Body of pancreas (tissue), 4 donors: ENCODE results near the gene LRP1.

Experiments
- POLR2A ChIP-seq, 3 donors: fragments of 450-650 bp; IDR thresholded peaks; one replicate each; pipeline ENCODE4 v1.6.1; 2016; ENCODE audit warnings: antibody characterized with exemption in 3 of 3, mild to moderate bottlenecking in 2 of 3
- TF ChIP-seq, protein P1 (sequence below), 7 experiments: fragments of 450-650 bp in 4 of 7; fragments of 200-600 bp in 3 of 7; sonication (generic) in 3 of 7; IDR thresholded peaks; one replicate each; pipeline ENCODE4 v1.5.1; 2016 to 2019; ENCODE audit warnings: antibody characterized with exemption in 7 of 7

DNA sequence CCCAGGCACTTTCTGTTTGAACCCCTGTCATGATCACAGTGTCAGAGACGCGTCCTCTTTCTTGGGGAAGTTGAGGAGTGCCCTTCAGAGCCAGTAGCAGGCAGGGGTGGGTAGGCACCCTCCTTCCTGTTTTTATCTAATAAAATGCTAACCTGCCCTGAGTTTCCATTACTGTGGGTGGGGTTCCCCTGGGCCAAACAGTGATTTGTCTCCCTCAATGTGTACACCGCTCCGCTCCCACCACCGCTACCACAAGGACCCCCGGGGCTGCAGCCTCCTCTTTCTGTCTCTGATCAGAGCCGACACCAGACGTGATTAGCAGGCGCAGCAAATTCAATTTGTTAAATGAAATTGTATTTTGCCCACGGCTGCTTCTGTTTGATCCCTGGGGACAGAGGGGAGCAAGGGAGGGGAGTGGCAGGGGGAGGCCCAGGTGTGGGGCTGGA is 106.3 kb downstream of the LRP1 start:
- TF ChIP-seq POLR2A (IDR thresholded peaks at IDR 0.05), result no peak
- TF ChIP-seq, protein P1, sequence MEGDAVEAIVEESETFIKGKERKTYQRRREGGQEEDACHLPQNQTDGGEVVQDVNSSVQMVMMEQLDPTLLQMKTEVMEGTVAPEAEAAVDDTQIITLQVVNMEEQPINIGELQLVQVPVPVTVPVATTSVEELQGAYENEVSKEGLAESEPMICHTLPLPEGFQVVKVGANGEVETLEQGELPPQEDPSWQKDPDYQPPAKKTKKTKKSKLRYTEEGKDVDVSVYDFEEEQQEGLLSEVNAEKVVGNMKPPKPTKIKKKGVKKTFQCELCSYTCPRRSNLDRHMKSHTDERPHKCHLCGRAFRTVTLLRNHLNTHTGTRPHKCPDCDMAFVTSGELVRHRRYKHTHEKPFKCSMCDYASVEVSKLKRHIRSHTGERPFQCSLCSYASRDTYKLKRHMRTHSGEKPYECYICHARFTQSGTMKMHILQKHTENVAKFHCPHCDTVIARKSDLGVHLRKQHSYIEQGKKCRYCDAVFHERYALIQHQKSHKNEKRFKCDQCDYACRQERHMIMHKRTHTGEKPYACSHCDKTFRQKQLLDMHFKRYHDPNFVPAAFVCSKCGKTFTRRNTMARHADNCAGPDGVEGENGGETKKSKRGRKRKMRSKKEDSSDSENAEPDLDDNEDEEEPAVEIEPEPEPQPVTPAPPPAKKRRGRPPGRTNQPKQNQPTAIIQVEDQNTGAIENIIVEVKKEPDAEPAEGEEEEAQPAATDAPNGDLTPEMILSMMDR (IDR thresholded peaks at IDR 0.05), result no peak
